ENCODE results near the gene KPNB1.

Gene KPNB1

DNA sequence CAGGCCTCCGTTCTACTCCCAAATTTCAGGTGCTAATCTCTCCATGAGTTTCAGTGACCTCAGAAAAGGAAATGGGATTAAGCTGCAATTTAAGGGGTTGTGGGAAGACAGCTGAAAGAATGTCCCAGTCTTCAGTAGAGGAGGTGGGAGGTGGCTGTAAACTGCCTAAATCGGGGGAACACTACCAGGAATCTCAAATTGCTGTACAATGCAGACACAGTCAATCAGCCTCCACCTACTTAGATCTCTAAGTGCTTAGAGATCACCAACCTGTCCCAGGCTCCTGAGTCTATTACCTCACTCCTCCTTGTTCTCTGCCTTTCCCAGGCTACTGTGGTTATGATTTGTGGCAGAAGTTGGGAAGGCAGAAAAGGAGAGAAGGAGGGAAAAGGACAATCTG lies 75.0 kb downstream of the KPNB1 start:
- DNase-seq (ENCODE audit: low spot score) = no peak
- Mint-ChIP-seq H3K9me3 (no peaks in the 10 kb centered on the region), H3K27me3 (ENCODE audit: low read depth) (peaks cover 2% of the 10 kb centered on the region), H3K4me1 (ENCODE audit: low read depth) (peaks cover 41% of the 10 kb centered on the region), H3K27ac (no peak overlapping the region), H3K4me3 (no peak overlapping the region), H3K36me3 (ENCODE audit: low read depth) (no peaks in the 10 kb centered on the region)

- no peaks in the 10 kb centered on the region for H3K9me3 Mint-ChIP-seq
- peaks cover 36% of the 10 kb centered on the region for H3K4me1 Mint-ChIP-seq (ENCODE audit: low read depth)
- no peak overlapping the region for H3K4me3 Mint-ChIP-seq
- H3K27ac Mint-ChIP-seq = no peak overlapping the region
- peaks cover 2% of the 10 kb centered on the region for H3K27me3 Mint-ChIP-seq (ENCODE audit: low read depth)
- no peaks in the 10 kb centered on the region for H3K36me3 Mint-ChIP-seq (ENCODE audit: low read depth)
- no peak for DNase-seq (ENCODE audit: low spot score)
These were observed 75.9 kb downstream of the KPNB1 start for GRCh38 chr17:47725446-47726111.

- Mint-ChIP-seq H3K4me1 (ENCODE audit: low read depth) (peaks cover 31% of the 10 kb centered on the region), H3K27ac (no peak overlapping the region), H3K27me3 (ENCODE audit: low read depth) (no peaks in the 10 kb centered on the region), H3K36me3 (ENCODE audit: low read depth) (no peaks in the 10 kb centered on the region), H3K4me3 (no peak overlapping the region), H3K9me3 (no peaks in the 10 kb centered on the region)
- no peak for DNase-seq (ENCODE audit: low spot score)
These were observed 77.3 kb downstream of the KPNB1 start for GRCh38 chr17:47726796-47727703.

DNA sequence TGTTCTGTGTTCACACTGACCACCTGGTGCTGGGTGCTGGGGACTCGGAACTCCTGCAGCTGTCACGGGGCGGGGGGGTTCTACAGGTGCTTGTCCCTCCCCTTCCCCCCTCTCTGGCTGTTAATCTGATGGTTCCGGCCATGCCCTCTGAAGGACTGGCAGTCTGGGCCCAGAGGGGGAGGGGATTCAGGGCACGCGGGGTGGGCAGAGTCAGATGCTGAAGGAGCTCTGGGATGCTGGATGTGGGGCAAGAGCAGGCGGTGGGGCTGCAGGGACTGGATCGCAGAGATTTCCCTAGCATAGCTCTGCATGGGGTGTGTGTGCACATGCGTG lies 78.0 kb downstream of the KPNB1 start:
- peaks cover 37% of the 10 kb centered on the region for H3K4me1 Mint-ChIP-seq (ENCODE audit: low read depth)

GRCh38 chr17:47728214-47728877 lies 78.6 kb downstream of the KPNB1 start:
- H3K27ac Mint-ChIP-seq = no peak overlapping the region
- DNase-seq (ENCODE audit: low spot score) = no peak
- H3K27me3 Mint-ChIP-seq (ENCODE audit: low read depth) = no peaks in the 10 kb centered on the region
- no peaks in the 10 kb centered on the region for H3K36me3 Mint-ChIP-seq (ENCODE audit: low read depth)
- no peak overlapping the region for H3K4me3 Mint-ChIP-seq
- H3K9me3 Mint-ChIP-seq = no peaks in the 10 kb centered on the region
- H3K4me1 Mint-ChIP-seq (ENCODE audit: low read depth) = peaks cover 40% of the 10 kb centered on the region

More for the DNA sequence above, 78.0 kb downstream of the KPNB1 start:
- no peak for DNase-seq (ENCODE audit: low spot score)
- no peak overlapping the region for H3K4me3 Mint-ChIP-seq
- H3K27me3 Mint-ChIP-seq (ENCODE audit: low read depth) = no peaks in the 10 kb centered on the region
- H3K36me3 Mint-ChIP-seq (ENCODE audit: low read depth) = no peaks in the 10 kb centered on the region
- H3K27ac Mint-ChIP-seq = no peak overlapping the region
- H3K9me3 Mint-ChIP-seq = no peaks in the 10 kb centered on the region

GRCh38 chr17:47729476-47729875 lies 79.8 kb downstream of the KPNB1 start:
- DNase-seq (ENCODE audit: low spot score) = no peak
- Mint-ChIP-seq H3K9me3 (no peaks in the 10 kb centered on the region), H3K4me3 (no peak overlapping the region), H3K27me3 (ENCODE audit: low read depth) (peaks cover 2% of the 10 kb centered on the region), H3K27ac (no peak overlapping the region), H3K36me3 (ENCODE audit: low read depth) (no peaks in the 10 kb centered on the region), H3K4me1 (ENCODE audit: low read depth) (peaks cover 42% of the 10 kb centered on the region)

DNA sequence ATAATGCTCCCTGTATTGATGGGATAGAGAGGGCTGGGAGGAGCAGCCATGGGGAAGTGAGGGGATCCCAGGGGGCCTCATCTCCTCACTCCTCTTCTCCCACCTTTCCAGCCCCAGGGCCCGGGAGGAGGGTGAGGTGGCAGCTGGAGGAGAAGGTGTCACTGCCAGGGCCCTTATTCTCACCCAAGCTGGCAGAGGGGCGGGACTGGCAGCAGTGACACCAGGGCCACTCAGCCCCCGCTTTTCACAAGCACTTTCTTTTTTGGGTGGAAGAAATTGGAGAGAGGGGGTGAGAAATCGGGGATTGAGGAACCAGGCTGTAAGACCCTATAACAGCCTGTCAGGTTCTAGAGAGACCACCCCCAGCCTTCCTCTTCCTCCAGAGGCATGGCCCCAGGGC lies 81.0 kb downstream of the KPNB1 start:
- Mint-ChIP-seq H3K4me1 (ENCODE audit: low read depth) (peaks cover 46% of the 10 kb centered on the region), H3K36me3 (ENCODE audit: low read depth) (no peaks in the 10 kb centered on the region), H3K27ac (no peak overlapping the region), H3K27me3 (ENCODE audit: low read depth) (peaks cover 2% of the 10 kb centered on the region), H3K4me3 (no peak overlapping the region), H3K9me3 (no peaks in the 10 kb centered on the region)
- DNase-seq (ENCODE audit: low spot score) = no peak

DNA sequence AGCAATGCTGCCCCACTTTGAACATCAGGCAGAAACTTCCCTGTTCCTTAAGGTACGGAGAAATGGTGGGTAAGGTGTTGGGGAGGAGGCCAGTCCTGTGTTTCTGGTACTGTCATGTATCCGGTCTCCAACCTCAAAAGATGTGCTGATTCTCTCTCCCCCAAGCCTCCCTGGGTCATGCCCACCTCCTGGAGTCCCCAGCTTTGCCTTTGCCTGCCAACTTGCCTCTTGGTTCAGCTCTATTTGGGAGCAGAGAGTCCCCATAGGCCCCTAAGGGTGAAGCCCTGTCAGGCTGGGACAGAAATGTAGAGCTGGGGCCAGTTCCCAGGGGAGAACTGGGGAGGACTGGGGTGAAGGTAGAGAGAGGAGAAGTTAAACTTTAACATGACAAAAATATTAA lies 81.7 kb downstream of the KPNB1 start:
- no peak overlapping the region for H3K27ac Mint-ChIP-seq
- peaks cover 46% of the 10 kb centered on the region for H3K4me1 Mint-ChIP-seq (ENCODE audit: low read depth)
- no peak overlapping the region for H3K4me3 Mint-ChIP-seq
- H3K27me3 Mint-ChIP-seq (ENCODE audit: low read depth) = peaks cover 2% of the 10 kb centered on the region
- DNase-seq (ENCODE audit: low spot score) = no peak
- no peaks in the 10 kb centered on the region for H3K36me3 Mint-ChIP-seq (ENCODE audit: low read depth)
- no peaks in the 10 kb centered on the region for H3K9me3 Mint-ChIP-seq

GRCh38 chr17:47732399-47733046 lies 82.8 kb downstream of the KPNB1 start:
- no peaks in the 10 kb centered on the region for H3K9me3 Mint-ChIP-seq
- peaks cover 46% of the 10 kb centered on the region for H3K4me1 Mint-ChIP-seq (ENCODE audit: low read depth)
- H3K27me3 Mint-ChIP-seq (ENCODE audit: low read depth) = peaks cover 2% of the 10 kb centered on the region
- DNase-seq (ENCODE audit: low spot score) = no peak
- no peaks in the 10 kb centered on the region for H3K36me3 Mint-ChIP-seq (ENCODE audit: low read depth)
- H3K27ac Mint-ChIP-seq = peak overlapping the region; percentile 47
- peak overlapping the region; percentile 75 for H3K4me3 Mint-ChIP-seq

GRCh38 chr17:47733047-47733673 lies 83.4 kb downstream of the KPNB1 start, which contains the start of gene TBX21:
TBX21 (plus strand) TSS chr17:47733236; CDS start chr17:47733455, 219 bp downstream.
- Mint-ChIP-seq H3K27me3 (ENCODE audit: low read depth) (peaks cover 2% of the 10 kb centered on the region), H3K4me1 (ENCODE audit: low read depth) (peaks cover 46% of the 10 kb centered on the region), H3K9me3 (no peaks in the 10 kb centered on the region), H3K27ac (peak within 1 kb of the TSS; percentile 92), H3K4me3 (peak within 1 kb of the TSS; percentile 97), H3K36me3 (ENCODE audit: low read depth) (no peaks in the 10 kb centered on the region)
- DNase-seq (ENCODE audit: low spot score) = peak; percentile 85

GRCh38 chr17:47733674-47734410 lies 84.1 kb downstream of the KPNB1 start:
- Mint-ChIP-seq H3K4me3 (peak overlapping the region; percentile 97), H3K4me1 (ENCODE audit: low read depth) (peaks cover 43% of the 10 kb centered on the region), H3K9me3 (no peaks in the 10 kb centered on the region), H3K27ac (peak overlapping the region; percentile 92), H3K27me3 (ENCODE audit: low read depth) (peaks cover 2% of the 10 kb centered on the region), H3K36me3 (ENCODE audit: low read depth) (no peaks in the 10 kb centered on the region)
- no peak for DNase-seq (ENCODE audit: low spot score)

DNA sequence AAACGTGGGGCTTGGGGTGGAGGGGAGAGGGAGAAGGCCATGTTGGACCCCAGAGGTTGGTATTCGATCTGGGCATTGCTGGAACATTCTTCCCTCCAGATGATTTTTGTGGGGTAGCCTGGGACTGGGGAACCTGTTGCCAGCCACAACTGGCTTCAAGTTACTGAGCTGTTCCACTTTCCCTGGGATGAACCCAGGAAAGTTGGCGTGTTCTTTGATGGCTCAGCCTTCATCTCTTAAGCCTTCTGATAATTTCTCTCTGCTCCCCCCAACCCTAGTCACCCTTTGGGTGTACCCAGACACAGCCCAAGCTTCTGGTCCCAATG lies 85.4 kb downstream of the KPNB1 start:
- Mint-ChIP-seq H3K4me1 (ENCODE audit: low read depth) (peaks cover 37% of the 10 kb centered on the region), H3K4me3 (peak overlapping the region; percentile 97), H3K27me3 (ENCODE audit: low read depth) (peaks cover 2% of the 10 kb centered on the region), H3K27ac (peak overlapping the region; percentile 92), H3K9me3 (no peaks in the 10 kb centered on the region), H3K36me3 (ENCODE audit: low read depth) (no peaks in the 10 kb centered on the region)
- no peak for DNase-seq (ENCODE audit: low spot score)

Data from T-helper 2 cell treated with Interferon-gamma antibody and Interleukin-4, amounts not matched to agents 5 μg/mL and 100 μg/mL, for 36 hours (primary cell).